Islet precursor cell (in vitro differentiated cells): ENCODE results near the gene LARGE1.
A peak's percentile ranks its signal among the peaks of the same experiment; 100 is the strongest.

ENCODE experiments used
- DNase-seq: peaks from one replicate; pipeline ENCODE4 v3.0.0-alpha.2; 2018

LARGE1 gene

GRCh38 chr22:33853200-33854097 is 66.8 kb downstream of the LARGE1 start:
- no peak for DNase-seq

GRCh38 chr22:33851821-33852384 is 68.4 kb downstream of the LARGE1 start:
- DNase-seq: no peak

GRCh38 chr22:33851240-33851639 is 69.0 kb downstream of the LARGE1 start:
- DNase-seq: peak; percentile 64

- DNase-seq: no peak
These were observed 69.6 kb downstream of the LARGE1 start for GRCh38 chr22:33850724-33851123.

- no peak for DNase-seq
These were observed 70.1 kb downstream of the LARGE1 start for GRCh38 chr22:33850193-33850592.

- peak; percentile 63 for DNase-seq
These were observed 72.0 kb downstream of the LARGE1 start for GRCh38 chr22:33848251-33848650.

GRCh38 chr22:33844273-33844672 is 76.0 kb downstream of the LARGE1 start:
- peak; percentile 70 for DNase-seq

- no peak for DNase-seq
These were observed 77.7 kb downstream of the LARGE1 start for GRCh38 chr22:33842421-33843094.

GRCh38 chr22:33842006-33842354 is 78.3 kb downstream of the LARGE1 start:
- no peak for DNase-seq

- DNase-seq: no peak
These were observed 78.8 kb downstream of the LARGE1 start for GRCh38 chr22:33841281-33842005.

GRCh38 chr22:33838644-33839043 is 81.6 kb downstream of the LARGE1 start:
- DNase-seq: no peak

GRCh38 chr22:33837826-33838225 is 82.5 kb downstream of the LARGE1 start:
- DNase-seq: no peak

- no peak for DNase-seq
These were observed 85.0 kb downstream of the LARGE1 start for GRCh38 chr22:33835265-33835664.

- DNase-seq: no peak
These were observed 87.6 kb downstream of the LARGE1 start for GRCh38 chr22:33832558-33833151.

GRCh38 chr22:33831651-33832050 is 88.6 kb downstream of the LARGE1 start:
- DNase-seq: no peak

GRCh38 chr22:33831207-33831606 is 89.1 kb downstream of the LARGE1 start:
- DNase-seq: no peak

- DNase-seq: no peak
These were observed 90.6 kb downstream of the LARGE1 start for GRCh38 chr22:33829546-33830280.

- DNase-seq: no peak
These were observed 92.0 kb downstream of the LARGE1 start for GRCh38 chr22:33828302-33828701.

- DNase-seq: no peak
These were observed 94.5 kb downstream of the LARGE1 start for GRCh38 chr22:33825761-33826160.

GRCh38 chr22:33823552-33823951 is 96.7 kb downstream of the LARGE1 start:
- DNase-seq: peak; percentile 68

- no peak for DNase-seq
These were observed 99.0 kb downstream of the LARGE1 start for GRCh38 chr22:33821290-33821689.

GRCh38 chr22:33819743-33820142 is 100.5 kb downstream of the LARGE1 start:
- DNase-seq: no peak
